ENCODE measurements around the gene CGB1. TPM values are rescaled to one million over a fixed set of nuclear protein-coding genes. Genes with fewer than 3 reads are reported as not detected.
A peak's percentile ranks its signal among the peaks of the same experiment; 100 is the strongest.

CGB1 gene
- total RNA-seq, 6 experiments from 2014 or later: 0.38 to 1.0 TPM; not detected in 4

- H3K27ac Mint-ChIP-seq: no peak overlapping the region
- peaks cover 31% of the 10 kb centered on the region for H3K4me1 Mint-ChIP-seq (ENCODE audit: low read depth)
- H3K4me3 Mint-ChIP-seq: peak overlapping the region; percentile 80
- TF ChIP-seq, protein P1, sequence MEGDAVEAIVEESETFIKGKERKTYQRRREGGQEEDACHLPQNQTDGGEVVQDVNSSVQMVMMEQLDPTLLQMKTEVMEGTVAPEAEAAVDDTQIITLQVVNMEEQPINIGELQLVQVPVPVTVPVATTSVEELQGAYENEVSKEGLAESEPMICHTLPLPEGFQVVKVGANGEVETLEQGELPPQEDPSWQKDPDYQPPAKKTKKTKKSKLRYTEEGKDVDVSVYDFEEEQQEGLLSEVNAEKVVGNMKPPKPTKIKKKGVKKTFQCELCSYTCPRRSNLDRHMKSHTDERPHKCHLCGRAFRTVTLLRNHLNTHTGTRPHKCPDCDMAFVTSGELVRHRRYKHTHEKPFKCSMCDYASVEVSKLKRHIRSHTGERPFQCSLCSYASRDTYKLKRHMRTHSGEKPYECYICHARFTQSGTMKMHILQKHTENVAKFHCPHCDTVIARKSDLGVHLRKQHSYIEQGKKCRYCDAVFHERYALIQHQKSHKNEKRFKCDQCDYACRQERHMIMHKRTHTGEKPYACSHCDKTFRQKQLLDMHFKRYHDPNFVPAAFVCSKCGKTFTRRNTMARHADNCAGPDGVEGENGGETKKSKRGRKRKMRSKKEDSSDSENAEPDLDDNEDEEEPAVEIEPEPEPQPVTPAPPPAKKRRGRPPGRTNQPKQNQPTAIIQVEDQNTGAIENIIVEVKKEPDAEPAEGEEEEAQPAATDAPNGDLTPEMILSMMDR (IDR thresholded peaks at IDR 0.05): peak; percentile 72
- peak; percentile 22 for DNase-seq
- peaks cover 17% of the 10 kb centered on the region; the same call in 1 of the 2 replicates for H3K36me3 Mint-ChIP-seq (ENCODE audit: low read depth)
- H3K27me3 Mint-ChIP-seq (ENCODE audit: insufficient read depth): no peaks in the 10 kb centered on the region; the same call in none of the 2 replicates
- no peaks in the 10 kb centered on the region for H3K9me3 Mint-ChIP-seq
Observed at GRCh38 chr19:49017666-49018351, 18.9 kb downstream of the CGB1 start.

DNA sequence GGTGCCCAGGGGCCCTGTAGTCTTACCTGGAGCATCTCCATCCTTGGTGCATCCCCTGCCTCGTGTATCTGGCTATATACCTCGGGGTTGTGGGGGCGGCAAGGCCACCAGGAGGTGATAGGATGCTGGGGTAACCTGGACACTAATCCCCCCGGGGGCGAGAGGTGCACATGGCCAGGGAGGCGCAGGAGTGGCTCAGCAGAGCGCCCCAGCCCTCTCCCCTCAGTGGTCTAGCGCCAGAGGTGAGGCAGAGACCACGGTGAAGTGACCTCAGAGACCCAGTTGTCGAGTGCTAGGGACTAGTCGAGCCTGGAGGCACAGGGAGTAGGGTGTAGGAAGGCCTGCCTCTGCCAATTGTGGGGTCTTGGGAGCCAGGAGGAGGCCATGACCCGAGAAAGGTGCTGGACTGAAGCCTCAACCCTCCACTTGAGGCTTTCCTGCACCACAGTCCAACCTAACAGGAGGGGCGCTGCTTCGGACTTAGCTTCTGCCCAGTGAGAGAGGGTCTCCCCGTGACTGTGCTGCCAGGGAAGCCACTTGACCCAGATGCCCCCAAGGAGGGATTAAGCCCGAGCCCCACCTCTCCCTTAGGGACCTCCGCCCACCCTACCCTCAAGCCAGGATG lies 19.5 kb downstream of the CGB1 start, which contains the start of gene LHB:
LHB (minus strand) TSS at position 51 of the 625 bp plus-strand sequence; CDS start at position 41, 10 bp downstream.
- no peak for DNase-seq
- H3K27me3 Mint-ChIP-seq (ENCODE audit: insufficient read depth): no peaks in the 10 kb centered on the region; the same call in none of the 2 replicates
- no peaks in the 10 kb centered on the region for H3K9me3 Mint-ChIP-seq
- no peak within 1 kb of the TSS; the same call in 1 of the 2 replicates for H3K4me3 Mint-ChIP-seq
- peaks cover 17% of the 10 kb centered on the region for H3K36me3 Mint-ChIP-seq (ENCODE audit: low read depth)
- TF ChIP-seq, protein P1 (IDR thresholded peaks at IDR 0.05): no peak
- H3K27ac Mint-ChIP-seq: no peak within 1 kb of the TSS
- peaks cover 31% of the 10 kb centered on the region for H3K4me1 Mint-ChIP-seq (ENCODE audit: low read depth)

- no peak for DNase-seq
- Mint-ChIP-seq H3K4me3 (no peak overlapping the region), H3K9me3 (no peaks in the 10 kb centered on the region), H3K36me3 (ENCODE audit: low read depth) (peaks cover 17% of the 10 kb centered on the region), H3K4me1 (ENCODE audit: low read depth) (peaks cover 22% of the 10 kb centered on the region), H3K27ac (no peak overlapping the region), H3K27me3 (ENCODE audit: insufficient read depth) (no peaks in the 10 kb centered on the region; the same call in none of the 2 replicates)
- TF ChIP-seq, protein P1 (IDR thresholded peaks at IDR 0.05): no peak
Observed at GRCh38 chr19:49016067-49016839, 20.4 kb downstream of the CGB1 start.

DNA sequence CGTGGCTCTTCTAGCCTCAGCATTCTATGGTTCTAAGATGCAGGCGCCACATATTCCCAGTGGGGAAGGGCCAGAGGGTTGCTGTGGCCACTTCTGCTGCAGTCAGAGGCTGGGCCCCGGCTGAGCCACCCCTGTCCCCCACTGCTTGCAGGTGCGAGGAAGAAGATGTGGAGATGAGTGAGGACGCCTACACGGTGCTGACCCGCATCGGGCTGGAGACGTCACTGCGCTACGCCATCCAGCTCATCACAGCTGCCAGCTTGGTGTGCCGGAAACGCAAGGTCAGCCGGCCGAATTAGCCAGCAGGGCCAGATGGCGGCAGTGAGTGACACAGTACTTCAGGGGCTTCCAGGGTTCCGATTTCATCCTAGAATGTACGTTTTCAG lies 21.8 kb downstream of the CGB1 start:
- TF ChIP-seq, protein P1 (IDR thresholded peaks at IDR 0.05): no peak
- peaks cover 12% of the 10 kb centered on the region for H3K4me1 Mint-ChIP-seq (ENCODE audit: low read depth)
- H3K4me3 Mint-ChIP-seq: no peak overlapping the region
- no peaks in the 10 kb centered on the region for H3K9me3 Mint-ChIP-seq
- H3K27ac Mint-ChIP-seq: no peak overlapping the region
- DNase-seq: no peak
- peaks cover 23% of the 10 kb centered on the region for H3K36me3 Mint-ChIP-seq (ENCODE audit: low read depth)
- no peaks in the 10 kb centered on the region; the same call in none of the 2 replicates for H3K27me3 Mint-ChIP-seq (ENCODE audit: insufficient read depth)

DNA sequence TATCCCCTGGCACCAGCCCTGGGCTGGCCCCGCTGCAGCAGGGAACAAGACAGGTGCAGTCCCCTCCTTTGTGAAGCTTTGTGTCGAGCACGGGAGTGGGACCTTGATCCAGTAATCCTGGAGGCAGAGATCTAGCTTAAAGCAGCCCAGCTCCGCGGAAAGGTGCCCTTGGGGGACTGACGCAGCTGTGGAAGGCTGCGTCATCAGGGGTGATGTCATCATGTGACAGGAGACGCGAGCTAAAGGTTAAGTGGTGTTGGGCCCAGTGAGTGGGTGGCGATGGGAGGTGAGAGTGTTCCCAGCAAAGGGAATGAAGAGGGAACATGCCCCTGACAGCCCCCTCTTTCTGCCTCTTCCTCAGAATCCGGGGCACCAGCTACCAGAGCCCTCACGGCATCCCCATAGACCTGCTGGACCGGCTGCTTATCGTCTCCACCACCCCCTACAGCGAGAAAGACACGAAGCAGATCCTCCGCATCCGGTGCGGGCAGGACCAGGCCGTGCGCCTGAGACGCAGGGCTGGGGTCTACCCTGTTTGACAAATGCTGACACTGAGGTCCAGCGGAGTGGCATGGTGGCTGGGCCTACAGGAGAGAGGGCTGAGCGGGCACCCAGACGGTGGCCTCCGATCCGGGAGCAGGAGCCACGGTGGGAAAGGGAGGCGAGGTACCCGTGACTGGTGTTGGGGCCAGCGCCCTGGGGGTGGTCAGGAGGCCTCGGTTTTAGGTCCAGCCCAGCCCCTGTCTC lies 22.4 kb downstream of the CGB1 start:
- Mint-ChIP-seq H3K36me3 (ENCODE audit: low read depth) (peaks cover 23% of the 10 kb centered on the region), H3K4me1 (ENCODE audit: low read depth) (peaks cover 10% of the 10 kb centered on the region), H3K27me3 (ENCODE audit: insufficient read depth) (no peaks in the 10 kb centered on the region; the same call in none of the 2 replicates), H3K9me3 (no peaks in the 10 kb centered on the region), H3K27ac (no peak overlapping the region), H3K4me3 (no peak overlapping the region)
- TF ChIP-seq, protein P1 (IDR thresholded peaks at IDR 0.05): no peak
- no peak for DNase-seq
